ES-I3 (cell line): ENCODE data around the gene FER.

Experiments
- H3K36me3 ChIP-seq: 2 replicates; pipeline ENCODE4 v1.6.1; 2013; ENCODE audit warnings: mild to moderate bottlenecking, low read length, control low read depth, moderate library complexity; ENCODE audit not compliant: insufficient read depth
- H3K4me1 ChIP-seq: 2 replicates; pipeline ENCODE4 v1.6.1; 2013; ENCODE audit warnings: mild to moderate bottlenecking, control low read depth, low read length; ENCODE audit not compliant: insufficient read depth
- H3K9ac ChIP-seq: 2 replicates; pipeline ENCODE4 v1.6.1; 2013; ENCODE audit warnings: low read depth, mild to moderate bottlenecking, low read length, moderate library complexity
- H3K9me3 ChIP-seq: 2 replicates; pipeline ENCODE4 v1.6.1; 2013; ENCODE audit warnings: mild to moderate bottlenecking, low read length, moderate library complexity; ENCODE audit not compliant: control insufficient read depth, insufficient read depth

FER gene

GRCh38 chr5:109231331-109231730, 483.6 kb downstream of the FER start:
- H3K9ac ChIP-seq, result no peak overlapping the region
- no peaks in the 10 kb centered on the region for H3K36me3 ChIP-seq

GRCh38 chr5:109234381-109234780, 486.7 kb downstream of the FER start:
- Histone ChIP-seq H3K9me3 (no peaks in the 10 kb centered on the region), H3K9ac (no peak overlapping the region), H3K36me3 (no peaks in the 10 kb centered on the region), H3K4me1 (no peaks in the 10 kb centered on the region)

More at GRCh38 chr5:109231331-109231730, 483.6 kb downstream of the FER start:
- H3K9me3 ChIP-seq, result no peaks in the 10 kb centered on the region
- no peaks in the 10 kb centered on the region for H3K4me1 ChIP-seq

- H3K4me1 ChIP-seq, result no peaks in the 10 kb centered on the region
- H3K36me3 ChIP-seq, result no peaks in the 10 kb centered on the region
- no peaks in the 10 kb centered on the region for H3K9me3 ChIP-seq
- H3K9ac ChIP-seq, result no peak overlapping the region
These were observed 491.8 kb downstream of the FER start for GRCh38 chr5:109239456-109239855.

GRCh38 chr5:109242518-109242917, 494.8 kb downstream of the FER start:
- no peaks in the 10 kb centered on the region for H3K36me3 ChIP-seq
- peaks cover 3% of the 10 kb centered on the region; the same call in 1 of the 2 replicates for H3K9me3 ChIP-seq

GRCh38 chr5:109246395-109246794, 498.7 kb downstream of the FER start:
- no peaks in the 10 kb centered on the region for H3K4me1 ChIP-seq
- peaks cover 3% of the 10 kb centered on the region; the same call in 1 of the 2 replicates for H3K9me3 ChIP-seq
- H3K9ac ChIP-seq, result no peak overlapping the region
- no peaks in the 10 kb centered on the region for H3K36me3 ChIP-seq

More at GRCh38 chr5:109242518-109242917, 494.8 kb downstream of the FER start:
- H3K4me1 ChIP-seq, result no peaks in the 10 kb centered on the region
- no peak overlapping the region for H3K9ac ChIP-seq
